ENCODE data around the gene TBC1D7. TPM values are rescaled to one million over a fixed set of nuclear protein-coding genes. Genes with fewer than 3 reads are reported as not detected.
A peak's percentile ranks its signal among the peaks of the same experiment; 100 is the strongest.

Gene TBC1D7
- total and polyA plus RNA-seq, 10 of the 15 experiments (the other 5 are each of a cell fraction or from before 2014, with no cell fraction given): 20.1 to 65.9 (median 31.3) TPM

DNA sequence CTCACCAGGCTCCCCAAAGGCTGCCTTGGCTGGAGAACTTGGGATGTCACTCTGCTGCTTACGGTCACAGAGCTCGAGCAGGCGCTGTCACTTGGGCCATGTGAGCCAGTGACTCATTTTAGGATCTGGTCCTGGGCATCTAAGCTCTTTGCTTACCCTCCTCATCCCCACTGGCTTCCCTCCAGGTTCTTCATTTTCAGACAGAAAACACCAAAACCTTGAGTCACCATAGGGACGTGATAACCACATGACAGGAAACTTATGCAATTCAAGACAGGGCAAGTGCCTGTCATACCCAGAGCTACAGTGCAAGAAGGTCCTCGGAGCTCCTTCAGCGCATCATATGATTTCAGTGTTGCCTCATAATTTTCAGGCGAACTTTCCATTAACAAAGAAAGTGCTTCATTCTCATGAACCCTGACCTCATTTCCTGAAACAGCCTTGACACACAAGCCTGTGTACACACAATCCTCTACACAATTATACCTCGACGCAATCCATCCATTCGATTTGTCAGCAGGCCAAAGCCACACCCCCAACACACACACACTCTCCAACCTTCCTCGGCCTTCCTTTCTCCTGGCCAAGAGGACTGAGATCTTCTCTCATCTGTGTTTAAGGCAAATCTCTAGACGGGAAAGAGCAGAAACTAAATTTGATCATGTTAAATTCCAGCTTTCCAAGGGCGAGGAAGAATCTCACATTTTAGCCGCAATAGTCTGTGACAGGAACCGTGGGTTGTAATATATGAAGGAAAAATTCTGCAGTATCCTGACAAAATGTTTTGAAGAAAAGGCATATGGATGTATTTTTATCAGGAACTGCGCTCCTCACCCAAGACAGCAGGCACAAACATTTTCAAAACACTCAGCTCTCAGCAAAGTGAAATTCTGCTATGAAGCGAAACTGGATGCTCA, 25.3 kb downstream of the TBC1D7 start (continued):
- peak; percentile 66; the same call in 1 of the 2 replicates for TF ChIP-seq JUND (IDR thresholded peaks at IDR 0.05; ENCODE audit: low read depth, low read length)
- peak; percentile 72 for TF ChIP-seq NR2F1 (conservative IDR thresholded peaks at IDR 0.05)
- peak; percentile 70; the same call in 1 of the 2 replicates for TF ChIP-seq IKZF1 (conservative IDR thresholded peaks at IDR 0.05)
- peak; percentile 57 for TF ChIP-seq RELB (IDR thresholded peaks at IDR 0.05; ENCODE audit: low read depth)
- peak; percentile 92 for TF ChIP-seq RUNX3 (IDR thresholded peaks at IDR 0.05; ENCODE audit: low read length)
- 0 out of 2 replicates have a peak, but pooled peaks have one; percentile 28 for TF ChIP-seq TBL1XR1 (IDR thresholded peaks at IDR 0.05; ENCODE audit: low read depth, low read length)
- peak; percentile 83; the same call in 1 of the 3 replicates for TF ChIP-seq POU2F2 (IDR thresholded peaks at IDR 0.05; ENCODE audit: borderline replicate concordance, low read depth, low read length)
- TF ChIP-seq, protein P1, sequence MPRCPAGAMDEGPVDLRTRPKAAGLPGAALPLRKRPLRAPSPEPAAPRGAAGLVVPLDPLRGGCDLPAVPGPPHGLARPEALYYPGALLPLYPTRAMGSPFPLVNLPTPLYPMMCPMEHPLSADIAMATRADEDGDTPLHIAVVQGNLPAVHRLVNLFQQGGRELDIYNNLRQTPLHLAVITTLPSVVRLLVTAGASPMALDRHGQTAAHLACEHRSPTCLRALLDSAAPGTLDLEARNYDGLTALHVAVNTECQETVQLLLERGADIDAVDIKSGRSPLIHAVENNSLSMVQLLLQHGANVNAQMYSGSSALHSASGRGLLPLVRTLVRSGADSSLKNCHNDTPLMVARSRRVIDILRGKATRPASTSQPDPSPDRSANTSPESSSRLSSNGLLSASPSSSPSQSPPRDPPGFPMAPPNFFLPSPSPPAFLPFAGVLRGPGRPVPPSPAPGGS (IDR thresholded peaks at IDR 0.05; ENCODE audit: borderline replicate concordance, insufficient read depth, low read depth, low read length, poor library complexity, severe bottlenecking): peak; percentile 8
- TF ChIP-seq TAF1 (IDR thresholded peaks at IDR 0.05; ENCODE audit: borderline replicate concordance, low read depth, low read length): no peak
- TF ChIP-seq, protein P2, sequence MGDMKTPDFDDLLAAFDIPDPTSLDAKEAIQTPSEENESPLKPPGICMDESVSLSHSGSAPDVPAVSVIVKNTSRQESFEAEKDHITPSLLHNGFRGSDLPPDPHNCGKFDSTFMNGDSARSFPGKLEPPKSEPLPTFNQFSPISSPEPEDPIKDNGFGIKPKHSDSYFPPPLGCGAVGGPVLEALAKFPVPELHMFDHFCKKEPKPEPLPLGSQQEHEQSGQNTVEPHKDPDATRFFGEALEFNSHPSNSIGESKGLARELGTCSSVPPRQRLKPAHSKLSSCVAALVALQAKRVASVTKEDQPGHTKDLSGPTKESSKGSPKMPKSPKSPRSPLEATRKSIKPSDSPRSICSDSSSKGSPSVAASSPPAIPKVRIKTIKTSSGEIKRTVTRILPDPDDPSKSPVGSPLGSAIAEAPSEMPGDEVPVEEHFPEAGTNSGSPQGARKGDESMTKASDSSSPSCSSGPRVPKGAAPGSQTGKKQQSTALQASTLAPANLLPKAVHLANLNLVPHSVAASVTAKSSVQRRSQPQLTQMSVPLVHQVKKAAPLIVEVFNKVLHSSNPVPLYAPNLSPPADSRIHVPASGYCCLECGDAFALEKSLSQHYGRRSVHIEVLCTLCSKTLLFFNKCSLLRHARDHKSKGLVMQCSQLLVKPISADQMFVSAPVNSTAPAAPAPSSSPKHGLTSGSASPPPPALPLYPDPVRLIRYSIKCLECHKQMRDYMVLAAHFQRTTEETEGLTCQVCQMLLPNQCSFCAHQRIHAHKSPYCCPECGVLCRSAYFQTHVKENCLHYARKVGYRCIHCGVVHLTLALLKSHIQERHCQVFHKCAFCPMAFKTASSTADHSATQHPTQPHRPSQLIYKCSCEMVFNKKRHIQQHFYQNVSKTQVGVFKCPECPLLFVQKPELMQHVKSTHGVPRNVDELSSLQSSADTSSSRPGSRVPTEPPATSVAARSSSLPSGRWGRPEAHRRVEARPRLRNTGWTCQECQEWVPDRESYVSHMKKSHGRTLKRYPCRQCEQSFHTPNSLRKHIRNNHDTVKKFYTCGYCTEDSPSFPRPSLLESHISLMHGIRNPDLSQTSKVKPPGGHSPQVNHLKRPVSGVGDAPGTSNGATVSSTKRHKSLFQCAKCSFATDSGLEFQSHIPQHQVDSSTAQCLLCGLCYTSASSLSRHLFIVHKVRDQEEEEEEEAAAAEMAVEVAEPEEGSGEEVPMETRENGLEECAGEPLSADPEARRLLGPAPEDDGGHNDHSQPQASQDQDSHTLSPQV (IDR thresholded peaks at IDR 0.05): no peak
- TF ChIP-seq, protein P3, sequence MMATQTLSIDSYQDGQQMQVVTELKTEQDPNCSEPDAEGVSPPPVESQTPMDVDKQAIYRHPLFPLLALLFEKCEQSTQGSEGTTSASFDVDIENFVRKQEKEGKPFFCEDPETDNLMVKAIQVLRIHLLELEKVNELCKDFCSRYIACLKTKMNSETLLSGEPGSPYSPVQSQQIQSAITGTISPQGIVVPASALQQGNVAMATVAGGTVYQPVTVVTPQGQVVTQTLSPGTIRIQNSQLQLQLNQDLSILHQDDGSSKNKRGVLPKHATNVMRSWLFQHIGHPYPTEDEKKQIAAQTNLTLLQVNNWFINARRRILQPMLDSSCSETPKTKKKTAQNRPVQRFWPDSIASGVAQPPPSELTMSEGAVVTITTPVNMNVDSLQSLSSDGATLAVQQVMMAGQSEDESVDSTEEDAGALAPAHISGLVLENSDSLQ (IDR thresholded peaks at IDR 0.05): peak; percentile 89
- no peak for TF ChIP-seq CHD4 (IDR thresholded peaks at IDR 0.05)
- TF ChIP-seq, protein P4, sequence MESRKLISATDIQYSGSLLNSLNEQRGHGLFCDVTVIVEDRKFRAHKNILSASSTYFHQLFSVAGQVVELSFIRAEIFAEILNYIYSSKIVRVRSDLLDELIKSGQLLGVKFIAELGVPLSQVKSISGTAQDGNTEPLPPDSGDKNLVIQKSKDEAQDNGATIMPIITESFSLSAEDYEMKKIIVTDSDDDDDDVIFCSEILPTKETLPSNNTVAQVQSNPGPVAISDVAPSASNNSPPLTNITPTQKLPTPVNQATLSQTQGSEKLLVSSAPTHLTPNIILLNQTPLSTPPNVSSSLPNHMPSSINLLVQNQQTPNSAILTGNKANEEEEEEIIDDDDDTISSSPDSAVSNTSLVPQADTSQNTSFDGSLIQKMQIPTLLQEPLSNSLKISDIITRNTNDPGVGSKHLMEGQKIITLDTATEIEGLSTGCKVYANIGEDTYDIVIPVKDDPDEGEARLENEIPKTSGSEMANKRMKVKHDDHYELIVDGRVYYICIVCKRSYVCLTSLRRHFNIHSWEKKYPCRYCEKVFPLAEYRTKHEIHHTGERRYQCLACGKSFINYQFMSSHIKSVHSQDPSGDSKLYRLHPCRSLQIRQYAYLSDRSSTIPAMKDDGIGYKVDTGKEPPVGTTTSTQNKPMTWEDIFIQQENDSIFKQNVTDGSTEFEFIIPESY (IDR thresholded peaks at IDR 0.05): no peak
- 0 out of 2 replicates have a peak, but pooled peaks have one; percentile 61 for TF ChIP-seq WRNIP1 (IDR thresholded peaks at IDR 0.05; ENCODE audit: borderline replicate concordance, low read depth, low read length)
- TF ChIP-seq RAD51 (IDR thresholded peaks at IDR 0.05): peak; percentile 70
- peak; percentile 92 for TF ChIP-seq CREB1 (IDR thresholded peaks at IDR 0.05; ENCODE audit: low read depth)
- TF ChIP-seq ATF3 (IDR thresholded peaks at IDR 0.05; ENCODE audit: borderline replicate concordance, extremely low read depth, low read depth, low read length): 0 out of 2 replicates have a peak, but pooled peaks have one; percentile 20
- TF ChIP-seq TCF7 (IDR thresholded peaks at IDR 0.05; ENCODE audit: borderline replicate concordance): peak; percentile 86

Measured in GM12878 (cell line).